Lower lobe of right lung (tissue), 2 donors: ENCODE data around the gene HECW1. TPM values are rescaled to one million over a fixed set of nuclear protein-coding genes. Genes with fewer than 3 reads are reported as not detected.
A peak's percentile ranks its signal among the peaks of the same experiment; 100 is the strongest.

Experiments
- ATAC-seq, 2 donors: fragments of 200-7000 bp; cut with Tn5 transposase; one replicate each; pipeline ENCODE4 v1.9.1; 2020 to 2022; ENCODE audit warnings: mild to moderate bottlenecking in 2 of 2, moderate library complexity in 2 of 2
- DNase-seq: peaks from one replicate; pipeline ENCODE4 v3.0.0-alpha.2; 2020
- H3K27ac ChIP-seq: fragments of 200-600 bp; one replicate; pipeline ENCODE4 v1.8.0; 2022
- H3K27me3 ChIP-seq: fragments of 200-600 bp; one replicate; pipeline ENCODE4 v1.8.0; 2022; ENCODE audit warnings: low read depth
- H3K36me3 ChIP-seq: fragments of 200-600 bp; one replicate; pipeline ENCODE4 v1.8.0; 2022; ENCODE audit warnings: mild to moderate bottlenecking
- H3K4me1 ChIP-seq: fragments of 200-600 bp; one replicate; pipeline ENCODE4 v1.8.0; 2022
- H3K4me3 ChIP-seq: fragments of 200-600 bp; one replicate; pipeline ENCODE4 v1.8.0; 2022; ENCODE audit warnings: mild to moderate bottlenecking
- H3K9me3 ChIP-seq: fragments of 200-600 bp; one replicate; pipeline ENCODE4 v1.8.0; 2022
- CTCF ChIP-seq: fragments of 200-600 bp; IDR thresholded peaks from one replicate; pipeline ENCODE4 v1.8.0; 2022; ENCODE audit warnings: antibody characterized with exemption, mild to moderate bottlenecking
- intact Hi-C: fragments of 100-400 bp; cut with DNase I; formaldehyde crosslinking; loops from one replicate; pipeline ENCODE4 v1.11.0; 2022
- total RNA-seq: library from RNA; stranded (reverse); fragmentation: NEBNext Ultra II Directional; extraction: Animal tissue kit (Norgen Biotek cat#: 25700); gene quantifications from one replicate; pipeline ENCODE4 v1.2.1, GENCODE V29; 2021
- donor health status: DM: no; HTN: yes; CAD: no; lungs with severe emphysema.

Gene HECW1
- total RNA-seq, 1 donor from 2014 or later = 0.06 TPM

DNA sequence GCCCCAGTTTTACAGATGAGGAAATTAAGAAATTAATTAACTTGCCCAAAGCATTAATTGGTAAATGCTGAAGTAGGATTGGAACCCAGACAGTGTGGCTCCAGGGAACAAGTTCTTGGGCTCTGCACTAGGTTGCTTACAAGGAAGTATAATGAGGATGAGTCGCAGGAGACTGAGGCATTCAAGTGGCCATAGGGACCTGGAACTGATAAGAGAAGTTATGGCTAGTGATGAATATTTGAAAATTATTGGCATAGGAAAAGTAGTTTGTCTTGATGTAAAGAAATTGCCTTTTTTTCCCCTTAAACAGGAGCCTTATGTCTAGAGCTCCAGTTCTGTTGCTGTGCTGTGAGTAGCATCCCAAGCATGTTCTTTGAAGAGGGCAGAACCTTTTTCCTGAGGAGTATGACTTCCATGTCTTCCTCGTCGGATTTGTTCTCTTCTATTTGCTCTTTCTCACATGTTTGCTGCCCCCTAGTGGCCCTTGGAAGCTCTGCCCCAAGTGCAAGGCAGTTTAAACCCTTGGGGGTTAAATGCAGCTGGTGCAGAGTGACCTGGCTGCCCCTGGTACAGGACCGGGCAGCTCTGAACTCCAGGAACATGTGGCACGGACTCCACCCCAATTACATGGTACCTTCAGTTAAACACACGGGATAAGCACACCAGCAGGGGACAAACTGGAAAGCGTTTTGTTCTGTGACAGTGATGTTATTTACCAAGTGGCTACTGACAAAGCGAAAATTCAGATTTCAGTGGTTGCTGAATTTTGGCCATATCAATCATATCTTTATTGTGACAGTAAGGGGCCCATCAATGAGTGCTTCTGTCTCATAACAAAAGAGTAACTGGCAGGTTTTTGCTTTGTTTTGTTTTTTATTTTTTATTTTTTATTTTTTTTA, 148.8 kb downstream of the HECW1 start:
- TF ChIP-seq CTCF = peak; percentile 94
- H3K4me1 ChIP-seq = no peaks in the 10 kb centered on the region
- ATAC-seq (peak; percentile 83 to 85), DNase-seq (peak; percentile 73)
- no peaks in the 10 kb centered on the region for H3K36me3 ChIP-seq
- H3K4me3 ChIP-seq = no peak overlapping the region
- no peak overlapping the region for H3K27ac ChIP-seq
- no peaks in the 10 kb centered on the region for H3K27me3 ChIP-seq
- H3K9me3 ChIP-seq = no peaks in the 10 kb centered on the region
- intact Hi-C loops = no loop called here

DNA sequence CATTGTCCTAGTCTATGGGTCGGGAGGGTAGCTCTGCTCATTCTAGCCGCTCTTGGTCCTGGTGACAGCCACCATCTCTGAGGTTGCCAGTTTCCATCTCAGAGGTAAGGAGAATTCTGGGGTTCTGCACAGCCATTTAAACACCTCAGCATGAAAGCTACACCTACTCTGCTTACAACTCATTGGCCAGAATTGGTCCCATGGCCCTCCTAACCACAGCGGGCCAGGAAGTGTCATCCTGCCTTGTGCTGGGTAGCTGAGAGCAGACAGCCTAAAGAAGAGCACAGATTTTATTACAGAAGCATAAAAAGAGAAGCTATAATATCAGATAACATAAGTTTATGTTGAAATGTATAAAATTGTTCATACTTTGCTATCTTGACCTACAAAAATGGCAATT, 152.7 kb downstream of the HECW1 start:
- Histone ChIP-seq H3K27me3 (no peaks in the 10 kb centered on the region), H3K4me1 (no peaks in the 10 kb centered on the region), H3K4me3 (no peak overlapping the region), H3K27ac (no peak overlapping the region), H3K36me3 (no peaks in the 10 kb centered on the region), H3K9me3 (no peaks in the 10 kb centered on the region)
- ATAC-seq (no peak), DNase-seq (no peak)
- intact Hi-C loops = no loop called here
- no peak for TF ChIP-seq CTCF

DNA sequence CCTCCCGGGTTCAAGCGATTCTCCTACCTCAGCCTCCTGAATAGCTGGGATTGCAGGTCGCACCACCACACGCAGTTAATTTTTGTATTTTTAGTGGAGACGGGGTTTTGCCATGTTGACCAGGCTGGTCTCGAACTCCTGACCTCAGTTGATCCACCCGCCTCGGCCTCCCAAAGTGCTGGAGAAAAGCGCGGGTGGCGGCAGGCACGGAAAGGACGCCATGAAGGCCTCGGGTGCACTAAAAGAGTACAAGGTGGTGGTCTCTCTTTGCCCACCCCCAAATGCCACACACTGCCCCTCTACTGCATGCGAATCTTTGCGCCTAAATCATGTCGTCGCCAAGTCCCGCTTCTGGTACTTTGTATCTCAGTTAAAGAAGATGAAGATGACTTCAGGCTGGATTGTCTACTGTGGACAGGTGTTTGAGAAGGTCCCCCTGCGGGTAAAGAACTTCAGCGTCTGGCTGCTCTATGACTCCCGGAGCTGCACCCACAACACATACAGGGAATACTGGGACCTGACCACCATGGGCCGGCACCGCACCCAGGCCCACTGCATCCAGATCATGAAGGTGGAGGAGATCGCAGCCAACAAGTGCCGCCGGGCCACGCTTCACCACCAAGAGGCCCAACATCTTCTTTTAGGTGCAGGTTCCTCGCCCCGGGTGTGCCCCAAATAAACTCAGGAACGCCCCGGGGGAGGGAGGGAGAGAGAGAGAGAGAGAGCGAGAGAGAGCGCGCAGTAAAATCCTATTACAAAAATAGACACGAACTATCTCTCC, 161.7 kb downstream of the HECW1 start:
- Histone ChIP-seq H3K4me3 (no peak overlapping the region), H3K4me1 (no peaks in the 10 kb centered on the region), H3K36me3 (no peaks in the 10 kb centered on the region), H3K27me3 (no peaks in the 10 kb centered on the region), H3K27ac (no peak overlapping the region), H3K9me3 (no peaks in the 10 kb centered on the region)
- intact Hi-C loops = no loop called here
- no peak for DNase-seq
- no peak for ATAC-seq
- TF ChIP-seq CTCF = no peak

- no peak for TF ChIP-seq CTCF
These were observed 162.3 kb downstream of the HECW1 start for GRCh38 chr7:43274752-43275151.

DNA sequence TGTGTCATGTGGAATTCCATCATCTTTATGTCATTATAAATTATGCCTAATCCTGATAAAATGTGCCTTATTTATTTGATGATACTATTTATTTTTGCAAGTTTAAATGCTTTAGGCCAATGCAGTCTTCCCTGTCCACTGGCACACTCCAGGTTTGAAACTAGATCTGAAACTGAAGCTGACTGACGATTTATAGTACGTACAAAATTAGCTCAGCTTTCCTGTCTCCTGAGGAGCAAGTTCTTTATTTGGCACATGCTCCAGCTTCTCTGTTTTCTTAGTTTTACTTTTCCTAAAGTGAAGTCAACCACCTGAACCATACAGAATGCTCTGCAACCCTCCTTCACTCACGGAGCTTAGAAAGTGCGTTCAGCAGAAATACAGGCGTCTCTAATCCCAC, 164.1 kb downstream of the HECW1 start:
- no peak overlapping the region for H3K4me3 ChIP-seq
- intact Hi-C loops = no loop called here
- no peak overlapping the region for H3K27ac ChIP-seq
- ATAC-seq = no peak
- TF ChIP-seq CTCF = no peak
- H3K9me3 ChIP-seq = no peaks in the 10 kb centered on the region
- DNase-seq = no peak
- no peaks in the 10 kb centered on the region for H3K36me3 ChIP-seq
- H3K4me1 ChIP-seq = no peaks in the 10 kb centered on the region
- H3K27me3 ChIP-seq = no peaks in the 10 kb centered on the region

More at GRCh38 chr7:43274752-43275151, 162.3 kb downstream of the HECW1 start:
- H3K36me3 ChIP-seq = no peaks in the 10 kb centered on the region
- H3K27ac ChIP-seq = no peak overlapping the region
- no peaks in the 10 kb centered on the region for H3K9me3 ChIP-seq
- no peak overlapping the region for H3K4me3 ChIP-seq
- no peak for DNase-seq
- no peak for ATAC-seq
- H3K4me1 ChIP-seq = no peaks in the 10 kb centered on the region
- intact Hi-C loops = no loop called here
- H3K27me3 ChIP-seq = no peaks in the 10 kb centered on the region
